IMR-90 (cell line): ENCODE results near the gene VEGFC. TPM values are rescaled to one million over a fixed set of nuclear protein-coding genes. Genes with fewer than 3 reads are reported as not detected.

Experiments used
- ATAC-seq: fragments of 200-7000 bp; cut with Tn5 transposase; 2 replicates; pipeline ENCODE4 v1.9.1; 2020; ENCODE audit warnings: low read depth, mild to moderate bottlenecking, moderate library complexity
- BruUV-seq: library from RNA; stranded (reverse); fragments of 400-500 nt; replicated peaks from 2 replicates; lab custom pipeline; 2021; lab: Mats Ljungman, UMichigan
- CTCF ChIA-PET: fragments of 300-600 bp; formaldehyde crosslinking; extraction: SDS; loops from one replicate; lab custom pipeline; 2021; ENCODE audit warnings: antibody characterized with exemption; lab: Yijun Ruan, JAX
- POLR2A ChIA-PET: fragments of 300-600 bp; sonication (Branson Sonifier 250); formaldehyde crosslinking; loops from one replicate; lab custom pipeline; 2022; ENCODE audit warnings: antibody characterized with exemption; ENCODE audit not compliant: unreplicated experiment; lab: Charles Lee
- DNase-seq: peaks from one replicate; pipeline ENCODE4 v3.0.0; 2013
- H2AFZ ChIP-seq: replicated peaks from 2 replicates; pipeline ENCODE3; 2013; ENCODE audit warnings: low read length, mild to moderate bottlenecking; ENCODE audit not compliant: poor library complexity
- H2AK5ac ChIP-seq: 2 replicates; pipeline ENCODE4 v1.6.1; 2013; ENCODE audit warnings: low read depth, low read length, inconsistent platforms
- H2AK9ac ChIP-seq: replicated peaks from 2 replicates; pipeline ENCODE3; 2013; ENCODE audit warnings: mild to moderate bottlenecking, low read depth, low read length, moderate library complexity; ENCODE audit not compliant: poor library complexity
- H2BK120ac ChIP-seq: 2 replicates; pipeline ENCODE4 v1.6.1; 2013; ENCODE audit warnings: low read depth, low read length, inconsistent platforms
- H2BK15ac ChIP-seq: 3 replicates; pipeline ENCODE4 v1.6.1; 2013; ENCODE audit warnings: low read depth, low read length, inconsistent platforms
- H2BK20ac ChIP-seq: 2 replicates; pipeline ENCODE4 v1.6.1; 2013; ENCODE audit warnings: low read depth, mild to moderate bottlenecking, inconsistent platforms, low read length, moderate library complexity
- H2BK5ac ChIP-seq: 2 replicates; pipeline ENCODE4 v1.6.1; 2013; ENCODE audit warnings: mild to moderate bottlenecking, low read depth, low read length, inconsistent platforms; ENCODE audit not compliant: poor library complexity, severe bottlenecking
- H3K14ac ChIP-seq: replicated peaks from 2 replicates; pipeline ENCODE4 v1.6.1; 2013; ENCODE audit warnings: low read depth, low read length, inconsistent platforms
- H3K18ac ChIP-seq: 2 replicates; pipeline ENCODE4 v1.6.1; 2013; ENCODE audit warnings: low read depth, low read length, control low read depth
- H3K23ac ChIP-seq: 2 replicates; pipeline ENCODE4 v1.6.1; 2013; ENCODE audit warnings: low read depth, low read length, inconsistent platforms
- H3K27ac ChIP-seq: 2 replicates; pipeline ENCODE4 v1.5.1; 2013; ENCODE audit warnings: mild to moderate bottlenecking, control low read depth, low read length; ENCODE audit not compliant: insufficient read depth
- H3K27me3 ChIP-seq: 2 replicates; pipeline ENCODE4 v1.6.1; 2013; ENCODE audit warnings: low read length; ENCODE audit not compliant: control insufficient read depth, insufficient read depth
- H3K36me3 ChIP-seq: 2 replicates; pipeline ENCODE4 v1.6.1; 2013; ENCODE audit warnings: low read length, mixed read lengths; ENCODE audit not compliant: control insufficient read depth, insufficient read depth
- H3K4ac ChIP-seq: 2 replicates; pipeline ENCODE4 v1.6.1; 2013; ENCODE audit warnings: low read depth, low read length, inconsistent platforms
- H3K4me1 ChIP-seq: 2 replicates; pipeline ENCODE4 v1.6.1; 2013; ENCODE audit warnings: low read length, mixed read lengths; ENCODE audit not compliant: control insufficient read depth, insufficient read depth
- H3K4me2 ChIP-seq: 2 replicates; pipeline ENCODE4 v1.6.1; 2013; ENCODE audit warnings: low read depth, mild to moderate bottlenecking, control low read depth, low read length, moderate library complexity
- H3K4me3 ChIP-seq: 2 replicates; pipeline ENCODE4 v1.5.1; 2013; ENCODE audit warnings: low read depth, mild to moderate bottlenecking, control low read depth, low read length, moderate library complexity; ENCODE audit not compliant: insufficient read depth
- H3K56ac ChIP-seq: 2 replicates; pipeline ENCODE4 v1.6.1; 2013; ENCODE audit warnings: low read length, inconsistent platforms; ENCODE audit not compliant: insufficient read depth; ENCODE audit errors: extremely low read depth
- H3K79me1 ChIP-seq, 2 experiments: 2 replicates each; pipeline ENCODE4 v1.6.1; 2013; ENCODE audit warnings: low read length in 2 of 2, inconsistent platforms in 1 of 2, low read depth in 1 of 2
- H3K9ac ChIP-seq: 2 replicates; pipeline ENCODE4 v1.6.1; 2013; ENCODE audit warnings: low read depth, low read length, control low read depth
- H3K9me1 ChIP-seq: 2 replicates; pipeline ENCODE4 v1.6.1; 2013; ENCODE audit warnings: low read length, inconsistent platforms; ENCODE audit not compliant: insufficient read depth
- H3K9me3 ChIP-seq: 2 replicates; pipeline ENCODE4 v1.6.1; 2013; ENCODE audit warnings: low read length; ENCODE audit not compliant: control insufficient read depth, insufficient read depth
- H4K20me1 ChIP-seq: 2 replicates; pipeline ENCODE4 v1.6.1; 2013; ENCODE audit warnings: low read length, inconsistent platforms; ENCODE audit not compliant: insufficient read depth
- H4K5ac ChIP-seq: 2 replicates; pipeline ENCODE4 v1.6.1; 2013; ENCODE audit warnings: mild to moderate bottlenecking, low read depth, low read length, control low read depth
- H4K8ac ChIP-seq, 2 experiments: 2 replicates each; pipeline ENCODE4 v1.6.1; 2013; ENCODE audit warnings: low read depth in 2 of 2, low read length in 2 of 2, control low read depth in 1 of 2, inconsistent platforms in 1 of 2
- H4K91ac ChIP-seq: 2 replicates; pipeline ENCODE4 v1.6.1; 2013; ENCODE audit warnings: low read depth, low read length, inconsistent platforms; ENCODE audit not compliant: insufficient read depth
- MXI1 ChIP-seq: IDR thresholded peaks from 2 replicates; pipeline ENCODE4 v1.6.1; 2012; ENCODE audit warnings: low read depth, mild to moderate bottlenecking, low read length, moderate library complexity, borderline replicate concordance
- SMC3 ChIP-seq: fragments of 150-350 bp; IDR thresholded peaks from 2 replicates; pipeline ENCODE4 v1.6.1; 2016; ENCODE audit warnings: low read depth, mild to moderate bottlenecking, antibody characterized with exemption, low read length, moderate library complexity
- WGBS, 2 experiments: methylation state at CpG; one replicate each; pipeline versions ENCODE4 v1.1.5 to v1.1.7; 2013; ENCODE audit warnings: missing lambda C conversion rate in 2 of 2; ENCODE audit not compliant: insufficient read length in 1 of 2; ENCODE audit errors: extremely low coverage in 2 of 2; 5-methylcytosine and 5-hydroxymethylcytosine counted together
- dilution Hi-C: fragments of 300-500 bp; cut with HindIII; formaldehyde crosslinking; loops from one replicate; pipeline ENCODE4 v1.14.3; 2018; ENCODE audit warnings: low sequenced_read_pairs; ENCODE audit not compliant: unreplicated experiment
- in situ Hi-C: fragments of 300-500 bp; cut with MboI; formaldehyde crosslinking; loops from 3 replicates; pipeline ENCODE4 v1.14.3; 2019; ENCODE audit warnings: low sequenced_read_pairs, inconsistent platforms, mixed read lengths
- intact Hi-C: fragments of 100-400 bp; cut with micrococcal nuclease; formaldehyde crosslinking; loops from 2 replicates; pipeline ENCODE4 v1.10.0; 2022
- polyA plus RNA-seq, 3 experiments: library from polyadenylated mRNA; depleted of rRNA; stranded (reverse); fragments of >200 nt; gene quantifications; 2 replicates each; pipeline ENCODE4 v1.2.3, GENCODE V29; 2012; ENCODE audit warnings: low replicate concordance in 1 of 3
- total RNA-seq: library from RNA; depleted of rRNA; stranded (reverse); fragments of >200 nt; gene quantifications from 2 replicates; pipeline ENCODE4 v1.2.3, GENCODE V29; 2012

VEGFC gene
- total and polyA plus RNA-seq, 2 of the 4 experiments (the other 2 are of a cell fraction) = 22.9 to 49.7 TPM

DNA sequence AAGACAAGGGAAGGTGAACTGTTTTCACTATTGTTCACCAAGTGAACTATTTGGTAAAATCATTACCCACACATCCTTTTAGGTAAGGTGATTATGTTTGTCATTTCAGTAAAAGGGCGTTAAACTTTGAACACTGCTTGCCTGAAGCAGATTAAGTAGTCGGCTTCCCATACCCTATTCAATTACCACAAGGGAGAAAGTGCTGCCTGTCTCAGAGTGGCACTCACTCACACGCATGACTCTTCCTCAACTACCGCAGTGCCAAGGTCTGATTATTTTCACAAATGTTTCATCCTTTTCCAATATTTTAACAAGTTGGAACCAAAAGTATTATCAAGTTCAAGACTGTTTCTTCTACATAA, 11.0 kb downstream of the VEGFC start:
- Histone ChIP-seq H3K27ac (peak overlapping the region; percentile 80; the same call in 1 of the 2 replicates), H2AK5ac (no peak overlapping the region), H2AFZ (no peak overlapping the region), H3K23ac (peak overlapping the region; percentile 47), H2BK15ac (0 out of 3 replicates have a peak overlapping the region, but pooled peaks have one; percentile 9), H4K5ac (peak overlapping the region; percentile 81), H2BK20ac (peak overlapping the region; percentile 35; the same call in 1 of the 2 replicates), H3K9me3 (no peaks in the 10 kb centered on the region), H2AK9ac (no peak overlapping the region), H3K4me1 (peaks cover 16% of the 10 kb centered on the region), H3K18ac (peak overlapping the region; percentile 88), H3K9me1 (peaks cover 12% of the 10 kb centered on the region), H3K56ac (0 out of 2 replicates have a peak overlapping the region, but pooled peaks have one; percentile 35), H3K4me2 (peak overlapping the region; percentile 86), H4K91ac (peak overlapping the region; percentile 29; the same call in 1 of the 2 replicates), H3K79me1 (peaks cover 0 to 6% of the 10 kb centered on the region in 2 experiments; a peak in 1 of 4 replicates), H2BK5ac (peak overlapping the region; percentile 55), H3K14ac (peak overlapping the region; percentile 24), H3K9ac (no peak overlapping the region; the same call in 1 of the 2 replicates), H3K4me3 (no peak overlapping the region), H2BK120ac (peak overlapping the region; percentile 48; the same call in 1 of the 2 replicates), H4K20me1 (peaks cover 61% of the 10 kb centered on the region; the same call in 1 of the 2 replicates), H3K27me3 (no peaks in the 10 kb centered on the region), H4K8ac (peak overlapping the region in 1 of 2 experiments; percentile 66; a peak in 2 of 4 replicates), H3K36me3 (no peaks in the 10 kb centered on the region; the same call in 1 of the 2 replicates), H3K4ac (peak overlapping the region; percentile 59)
- BruUV-seq = no TSS peak
- ChIA-PET POLR2A (no interaction called here), CTCF (no interaction called here)
- DNase-seq = no peak
- dilution Hi-C loops (no loop called here), in situ Hi-C loops (loop anchor here (25.0 kb wide), 2 partner anchors 394 to 556 kb away; no protein-coding TSS in a partner anchor), intact Hi-C loops (loop anchor here (2.0 kb wide), 2 partner anchors 101 to 405 kb away; no protein-coding TSS in a partner anchor)
- ATAC-seq = no peak
- WGBS, 2 experiments = 40% methylated on average over 1 of the region's 4 CpGs; no CpG with 5 or more reads in 1 of the 2 experiments
- TF ChIP-seq MXI1 = no peak
- TF ChIP-seq SMC3 = no peak
